Heart left ventricle (tissue), 16 donors: ENCODE data around the gene GNG7. TPM values are rescaled to one million over a fixed set of nuclear protein-coding genes. Genes with fewer than 3 reads are reported as not detected.

Source experiments
- ATAC-seq, 4 donors: fragments of 200-7000 bp; cut with Tn5 transposase; one replicate each; pipeline ENCODE4 v1.9.1; 2020 to 2022; ENCODE audit warnings: moderate library complexity in 4 of 4, mild to moderate bottlenecking in 3 of 4, moderate number of reproducible peaks in 1 of 4
- DNase-seq, 5 donors: peaks; one replicate each; pipeline ENCODE4 v3.0.0-alpha.2; 2020
- H3K27ac ChIP-seq, 12 donors: fragments of 200-600 bp; sonication (generic) in 4 of 12; one replicate each; pipeline versions ENCODE4 v1.5.0 to v1.8.0; 2016 to 2022; ENCODE audit warnings: mild to moderate bottlenecking in 2 of 12
- H3K27me3 ChIP-seq, 9 donors: fragments of 200-600 bp; sonication (generic) in 2 of 9; one replicate each; pipeline versions ENCODE4 v1.5.1 to v1.8.0; 2016 to 2022; ENCODE audit warnings: mild to moderate bottlenecking in 3 of 9
- H3K36me3 ChIP-seq, 9 donors: fragments of 200-600 bp; sonication (generic) in 2 of 9; one replicate each; pipeline versions ENCODE4 v1.5.0 to v1.8.0; 2018 to 2022; ENCODE audit warnings: mild to moderate bottlenecking in 2 of 9
- H3K4me1 ChIP-seq, 12 donors: fragments of 200-600 bp; sonication (generic) in 4 of 12; one replicate each; pipeline versions ENCODE4 v1.5.0 to v1.8.0; 2016 to 2022; ENCODE audit warnings: mild to moderate bottlenecking in 3 of 12
- H3K4me3 ChIP-seq, 12 donors: fragments of 200-600 bp; sonication (generic) in 4 of 12; one replicate each; pipeline versions ENCODE4 v1.5.0 to v1.8.0; 2017 to 2022; ENCODE audit warnings: mild to moderate bottlenecking in 9 of 12, moderate library complexity in 4 of 12
- H3K9me3 ChIP-seq, 12 donors: fragments of 200-600 bp; sonication (generic) in 4 of 12; one replicate each; pipeline versions ENCODE4 v1.5.0 to v1.8.0; 2016 to 2022; ENCODE audit warnings: mild to moderate bottlenecking in 1 of 12
- POLR2A ChIP-seq, 2 donors: fragments of 450-650 bp; IDR thresholded peaks; one replicate each; pipeline ENCODE4 v1.6.1; 2017; ENCODE audit warnings: antibody characterized with exemption in 2 of 2, mild to moderate bottlenecking in 2 of 2, moderate library complexity in 2 of 2
- WGBS, 4 donors: extraction: QIAGEN DNeasy Blood & Tissue Kit in 2 of 4; methylation state at CpG; one replicate each; pipeline versions ENCODE4 v1.1.5 to v1.1.7; 2013 to 2018; 5-methylcytosine and 5-hydroxymethylcytosine counted together
- intact Hi-C, 10 donors: fragments of 100-400 bp; cut with DNase I; formaldehyde crosslinking; loops; one replicate each; pipeline versions ENCODE4 v1.11.1 to v1.14.2; 2022
- polyA plus RNA-seq, 2 donors: library from polyadenylated mRNA; stranded (reverse); fragments of 200-250 nt; gene quantifications; one replicate each; pipeline ENCODE4 v1.2.3, GENCODE V29; 2013
- total RNA-seq, 9 donors: library from RNA; depleted of rRNA in 2 of 9; stranded (reverse); fragments of >200 nt in 2 of 9; fragmentation: NEBNext Ultra II Directional in 3 of 9; extraction: Animal tissue kit (Norgen Biotek cat#: 25700) in 3 of 9; gene quantifications; one replicate each; pipeline versions ENCODE4 v1.1.0 to v1.2.4, GENCODE V29; 2016 to 2023
- TF ChIP-seq, protein P1 (sequence below), 12 donors: fragments of 200-600 bp; sonication (generic) in 4 of 12; IDR thresholded peaks; one replicate each; pipeline versions ENCODE4 v1.5.0 to v1.8.0; 2018 to 2022; ENCODE audit warnings: antibody characterized with exemption in 12 of 12, mild to moderate bottlenecking in 5 of 12
- donor health status: ischemic (EF 13 %, LVEDD 7.1; RV severe dilation, severe dysfunction).
- donor health status: healthy with polysubstance abuse.
- donor health status: DM: no; HTN: yes; CAD: no.
- donor health status: DM: no; HTN: no; CAD: no.
- donor health status: ischemic (EF 25% LVEDD 6.9; RV normal size, moderate dysfunction).
- donor health status: ischemic (EF 25% LVEDD 5.7; RV mildly dilated, moderate dysfunction).
- donor health status: healthy.
- donor health status: DM: yes; HTN: yes; CAD: no.
- donor health status: ischemic (EF 35%, LVEDD 5.7; RV mildly dilated, moderate dysfunction).
- donor health status: nonischemic (EF 11% LVEDD 7.7; RV severe dilation, severe dysfunction).
- donor health status: DM: yes; HTN: yes; CAD: no.
- donor health status: PGD.
- donor health status: ischemic (EF 29% LVEDD 5.4; RV normal size, mild dysfunction).
- donor health status: nonischemic (EF 23%, LVEDD 6.1; RV moderate dilation, normal function).

Gene GNG7
- total and polyA plus RNA-seq, 11 donors: 11.7 to 46.4 (median 24.0) TPM

DNA sequence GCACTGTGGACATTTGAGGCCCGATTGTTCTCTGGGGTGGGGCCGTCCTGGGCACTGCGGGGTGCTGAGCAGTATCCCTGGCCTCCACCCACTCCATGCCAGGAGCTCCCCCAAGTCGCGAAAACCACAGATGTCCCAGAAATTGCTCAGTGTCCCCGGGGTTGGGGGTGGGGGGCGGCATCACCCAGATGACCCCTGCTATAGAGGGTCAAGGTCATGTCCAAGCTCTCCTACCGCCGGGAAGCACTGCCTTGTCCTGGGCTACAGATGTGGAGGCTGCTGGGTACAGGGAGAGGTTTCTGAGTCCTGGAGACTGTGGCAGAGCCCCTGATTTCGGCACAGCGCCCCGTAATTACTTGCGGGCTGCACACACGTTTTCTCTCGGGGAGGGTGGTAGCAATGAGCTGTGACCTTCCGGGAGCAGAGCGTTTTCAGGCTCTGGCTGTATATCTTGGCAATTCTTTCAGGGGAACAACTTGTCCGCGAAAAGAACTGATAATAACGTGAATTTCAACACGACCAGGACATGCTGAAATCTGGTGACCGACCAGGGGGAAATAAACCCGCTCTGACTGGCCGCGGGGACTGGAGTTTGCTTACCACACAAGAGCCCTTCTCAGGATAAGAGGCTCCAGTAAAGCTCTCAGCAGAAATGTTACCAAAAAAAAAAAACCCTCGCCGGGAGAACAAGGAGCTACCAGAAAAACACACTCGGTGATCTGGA, 68.1 kb downstream of the GNG7 start:
- WGBS, 4 donors: 30 to 37% (median 35%) methylated on average over 27 to 28 of the region's 28 CpGs
- Histone ChIP-seq H3K9me3 (peaks cover 0 to 18% (median 7%) of the 10 kb centered on the region in 12 donors), H3K27me3 (peaks cover 0 to 10% (median 0%) of the 10 kb centered on the region in 9 donors), H3K27ac (peak overlapping the region; percentile 68 to 94 (median 82)), H3K4me1 (peaks cover 0 to 66% (median 14%) of the 10 kb centered on the region in 12 donors), H3K4me3 (peak overlapping the region in 8 of 12 donors; percentile 0 to 37 (median 24)), H3K36me3 (no peaks in the 10 kb centered on the region)
- DNase-seq (peak in 2 of 5 donors; percentile 70 to 85), ATAC-seq (peak; percentile 72 to 81 (median 74))
- intact Hi-C loops: no loop called here
- no peak for TF ChIP-seq POLR2A (IDR thresholded peaks at IDR 0.05)
- TF ChIP-seq, protein P1, sequence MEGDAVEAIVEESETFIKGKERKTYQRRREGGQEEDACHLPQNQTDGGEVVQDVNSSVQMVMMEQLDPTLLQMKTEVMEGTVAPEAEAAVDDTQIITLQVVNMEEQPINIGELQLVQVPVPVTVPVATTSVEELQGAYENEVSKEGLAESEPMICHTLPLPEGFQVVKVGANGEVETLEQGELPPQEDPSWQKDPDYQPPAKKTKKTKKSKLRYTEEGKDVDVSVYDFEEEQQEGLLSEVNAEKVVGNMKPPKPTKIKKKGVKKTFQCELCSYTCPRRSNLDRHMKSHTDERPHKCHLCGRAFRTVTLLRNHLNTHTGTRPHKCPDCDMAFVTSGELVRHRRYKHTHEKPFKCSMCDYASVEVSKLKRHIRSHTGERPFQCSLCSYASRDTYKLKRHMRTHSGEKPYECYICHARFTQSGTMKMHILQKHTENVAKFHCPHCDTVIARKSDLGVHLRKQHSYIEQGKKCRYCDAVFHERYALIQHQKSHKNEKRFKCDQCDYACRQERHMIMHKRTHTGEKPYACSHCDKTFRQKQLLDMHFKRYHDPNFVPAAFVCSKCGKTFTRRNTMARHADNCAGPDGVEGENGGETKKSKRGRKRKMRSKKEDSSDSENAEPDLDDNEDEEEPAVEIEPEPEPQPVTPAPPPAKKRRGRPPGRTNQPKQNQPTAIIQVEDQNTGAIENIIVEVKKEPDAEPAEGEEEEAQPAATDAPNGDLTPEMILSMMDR (IDR thresholded peaks at IDR 0.05): no peak

DNA sequence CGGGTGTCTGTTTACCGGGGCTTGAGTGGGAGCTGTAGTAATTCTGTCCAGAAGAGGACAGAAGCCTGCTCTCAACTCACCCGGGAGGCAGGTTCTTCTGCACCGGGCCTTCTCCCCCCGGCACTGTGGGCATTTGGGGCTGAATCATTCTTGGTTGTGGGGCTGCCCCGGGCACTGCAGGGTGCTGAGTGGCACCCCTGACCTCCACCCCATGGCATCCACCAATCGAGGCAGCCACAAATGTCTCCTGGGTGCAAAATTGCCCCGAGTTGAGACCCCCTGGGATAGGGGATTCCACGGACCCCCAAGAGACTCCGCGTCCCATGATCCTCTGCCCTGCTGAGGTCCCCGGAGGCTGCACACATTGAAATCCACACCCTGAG, 68.8 kb downstream of the GNG7 start:
- ATAC-seq (no peak), DNase-seq (no peak)
- Histone ChIP-seq H3K4me3 (peak overlapping the region in 1 of 12 donors; percentile 37), H3K4me1 (peaks cover 0 to 72% (median 14%) of the 10 kb centered on the region in 12 donors), H3K9me3 (peaks cover 0 to 18% (median 7%) of the 10 kb centered on the region in 12 donors), H3K27me3 (peaks cover 0 to 10% (median 0%) of the 10 kb centered on the region in 9 donors), H3K27ac (peak overlapping the region in 11 of 12 donors; percentile 71 to 94 (median 83)), H3K36me3 (no peaks in the 10 kb centered on the region)
- 74 to 87% (median 82%) methylated on average over 4 to 12 of the region's 12 CpGs for WGBS, 4 donors
- intact Hi-C loops: no loop called here
- no peak for TF ChIP-seq POLR2A (IDR thresholded peaks at IDR 0.05)
- TF ChIP-seq, protein P1 (IDR thresholded peaks at IDR 0.05): no peak

DNA sequence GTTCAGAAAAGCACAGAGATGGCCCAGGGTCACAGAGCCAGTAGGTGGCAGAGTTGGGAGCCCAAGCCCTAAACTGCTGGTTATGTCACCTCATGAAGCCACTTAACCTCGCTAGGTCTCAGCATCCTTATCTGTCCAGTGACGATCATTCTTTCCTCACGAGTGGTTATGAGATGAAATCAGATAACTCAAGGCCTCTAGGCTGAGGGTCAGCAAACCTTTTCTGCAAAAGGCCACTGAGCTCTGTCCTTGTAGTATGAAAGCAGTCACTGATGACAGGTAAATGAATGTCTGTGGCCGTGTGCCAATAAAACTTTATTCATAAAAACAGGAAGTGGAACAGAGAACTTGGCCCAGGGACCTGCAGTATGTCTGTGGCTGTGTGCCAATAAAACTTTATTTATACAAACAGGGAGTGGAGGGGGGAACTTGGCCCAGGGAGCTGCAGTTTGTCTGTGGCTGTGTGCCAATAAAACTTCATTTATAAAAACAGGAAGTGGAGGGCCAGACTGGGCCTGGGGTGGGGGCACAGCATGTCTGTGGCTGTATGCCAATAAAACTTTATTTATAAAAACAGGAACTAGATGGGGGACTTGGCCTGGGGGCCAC, 71.2 kb downstream of the GNG7 start:
- Histone ChIP-seq H3K4me3 (peak overlapping the region in 1 of 12 donors; percentile 12), H3K36me3 (no peaks in the 10 kb centered on the region), H3K9me3 (peaks cover 0 to 21% (median 7%) of the 10 kb centered on the region in 12 donors), H3K27ac (peak overlapping the region in 2 of 12 donors; percentile 8 to 91), H3K4me1 (peaks cover 0 to 81% (median 20%) of the 10 kb centered on the region in 12 donors), H3K27me3 (no peaks in the 10 kb centered on the region)
- WGBS, 4 donors: 81 to 88% (median 85%) methylated on average over 4 of the region's 4 CpGs
- intact Hi-C loops: no loop called here
- no peak for ATAC-seq
- TF ChIP-seq, protein P1 (IDR thresholded peaks at IDR 0.05): no peak
- TF ChIP-seq POLR2A (IDR thresholded peaks at IDR 0.05): no peak
- no peak for DNase-seq

DNA sequence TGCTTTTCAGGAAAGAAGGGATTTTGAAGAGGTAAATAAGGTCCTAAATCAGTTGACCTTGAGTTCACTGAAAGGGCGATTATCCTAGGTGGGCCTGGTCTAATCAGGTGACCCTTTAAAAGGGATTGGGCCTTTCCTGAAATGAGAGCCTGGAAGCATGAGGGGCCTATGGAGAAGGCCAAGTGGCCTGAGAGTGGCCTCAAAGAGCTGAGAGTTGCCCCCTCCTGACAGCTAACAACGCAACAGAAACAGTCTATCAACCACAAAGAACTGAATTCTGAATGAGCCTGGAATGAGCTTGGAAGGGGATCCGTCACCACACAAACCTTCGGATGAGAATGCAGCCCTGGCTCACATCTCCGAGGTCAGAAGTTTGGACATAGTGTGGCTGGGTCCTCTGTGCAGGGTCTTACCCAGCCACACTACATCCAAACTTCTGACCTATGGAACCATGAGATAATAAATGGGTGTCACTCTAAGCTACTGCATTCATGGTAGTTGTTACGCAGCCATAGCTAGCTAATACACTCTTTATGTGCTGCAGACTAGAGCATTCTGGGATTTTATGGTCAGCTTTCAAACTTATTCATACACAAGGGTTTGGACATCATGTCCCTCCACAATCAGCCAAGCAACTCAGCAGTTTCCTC, 72.0 kb downstream of the GNG7 start:
- DNase-seq: no peak
- ATAC-seq: no peak
- 90 to 99% (median 96%) methylated on average over 5 to 6 of the region's 6 CpGs for WGBS, 4 donors

More for the DNA sequence above, 72.0 kb downstream of the GNG7 start:
- Histone ChIP-seq H3K27ac (peak overlapping the region in 6 of 12 donors; percentile 27 to 91 (median 38)), H3K27me3 (no peaks in the 10 kb centered on the region), H3K36me3 (no peaks in the 10 kb centered on the region), H3K4me1 (peaks cover 0 to 87% (median 20%) of the 10 kb centered on the region in 12 donors), H3K4me3 (no peak overlapping the region), H3K9me3 (peaks cover 0 to 21% (median 7%) of the 10 kb centered on the region in 12 donors)
- no peak for TF ChIP-seq POLR2A (IDR thresholded peaks at IDR 0.05)
- TF ChIP-seq, protein P1 (IDR thresholded peaks at IDR 0.05): no peak
- intact Hi-C loops: no loop called here
